GM21528 (cell line): Measurements from ENCODE around the gene UBN2.

Experiments
- ATAC-seq: cut with Tn5 transposase; IDR thresholded peaks from one replicate; pipeline ENCODE4 v1.9.1; 2021; ENCODE audit warnings: mild to moderate bottlenecking, moderate library complexity; ENCODE audit not compliant: unreplicated experiment, low FRiP score

Gene UBN2

GRCh38 chr7:139231513-139232376 lies 708 bp downstream of the UBN2 start:
- peak; percentile 49 for ATAC-seq

- ATAC-seq = peak; percentile 10
These were observed 1.3 kb downstream of the UBN2 start for GRCh38 chr7:139232377-139232717.

- ATAC-seq = no peak
These were observed 1.9 kb downstream of the UBN2 start for GRCh38 chr7:139232904-139233303.

GRCh38 chr7:139241258-139241657 lies 10.2 kb downstream of the UBN2 start:
- ATAC-seq = no peak

GRCh38 chr7:139242741-139243281 lies 11.8 kb downstream of the UBN2 start:
- no peak for ATAC-seq

GRCh38 chr7:139245401-139245800 lies 14.4 kb downstream of the UBN2 start:
- ATAC-seq = no peak

- ATAC-seq = no peak
These were observed 15.5 kb downstream of the UBN2 start for GRCh38 chr7:139246494-139246893.

GRCh38 chr7:139246905-139247304 lies 15.9 kb downstream of the UBN2 start:
- no peak for ATAC-seq

GRCh38 chr7:139249179-139249810 lies 18.3 kb downstream of the UBN2 start:
- no peak for ATAC-seq

GRCh38 chr7:139252451-139252850 lies 21.4 kb downstream of the UBN2 start:
- ATAC-seq = no peak

- ATAC-seq = no peak
These were observed 23.2 kb downstream of the UBN2 start for GRCh38 chr7:139254281-139254680.

- no peak for ATAC-seq
These were observed 23.7 kb downstream of the UBN2 start for GRCh38 chr7:139254728-139255127.

- no peak for ATAC-seq
These were observed 24.3 kb downstream of the UBN2 start for GRCh38 chr7:139255290-139255689.

- no peak for ATAC-seq
These were observed 28.1 kb downstream of the UBN2 start for GRCh38 chr7:139259142-139259541.

GRCh38 chr7:139264220-139264619 lies 33.2 kb downstream of the UBN2 start:
- ATAC-seq = no peak

- ATAC-seq = no peak
These were observed 34.6 kb downstream of the UBN2 start for GRCh38 chr7:139265673-139266072.

GRCh38 chr7:139271718-139272628 lies 40.9 kb downstream of the UBN2 start:
- ATAC-seq = no peak

GRCh38 chr7:139284252-139284896 lies 53.3 kb downstream of the UBN2 start:
- no peak for ATAC-seq

- no peak for ATAC-seq
These were observed 55.1 kb downstream of the UBN2 start for GRCh38 chr7:139286144-139286543.

GRCh38 chr7:139292821-139293220 lies 61.8 kb downstream of the UBN2 start:
- no peak for ATAC-seq
